Body of pancreas (tissue), 4 donors: Measurements from ENCODE around the gene GALNTL6.

Experiments used
- CTCF ChIP-seq, 7 experiments: fragments of 450-650 bp in 4 of 7; fragments of 200-600 bp in 3 of 7; sonication (generic) in 3 of 7; IDR thresholded peaks; one replicate each; pipeline ENCODE4 v1.5.1; 2016 to 2019; ENCODE audit warnings: antibody characterized with exemption in 7 of 7
- POLR2A ChIP-seq, 3 donors: fragments of 450-650 bp; IDR thresholded peaks; one replicate each; pipeline ENCODE4 v1.6.1; 2016; ENCODE audit warnings: antibody characterized with exemption in 3 of 3, mild to moderate bottlenecking in 2 of 3

DNA sequence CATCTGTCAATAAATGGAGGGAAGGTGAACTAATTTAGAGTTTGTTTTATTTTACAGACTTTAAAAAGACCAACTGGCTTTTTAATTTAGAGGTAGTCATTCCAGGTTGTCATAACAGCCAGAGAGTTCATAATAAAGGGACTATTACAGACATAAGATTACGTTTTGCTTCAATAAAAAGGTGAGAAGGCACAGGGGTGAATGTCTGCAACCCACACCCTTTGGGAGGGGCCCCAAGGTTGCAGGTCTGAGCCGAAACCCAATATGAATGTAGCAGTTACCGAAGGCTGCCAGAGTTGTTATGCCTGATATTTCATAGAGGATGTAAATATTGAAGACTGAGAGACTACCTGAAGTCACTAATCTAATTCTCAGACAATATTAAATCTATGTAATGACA lies 1025.7 kb downstream of the GALNTL6 start:
- TF ChIP-seq POLR2A (IDR thresholded peaks at IDR 0.05), result no peak
- TF ChIP-seq CTCF (IDR thresholded peaks at IDR 0.05), result no peak
